Stomach (tissue), 19 donors: ENCODE measurements around the gene MAVS. TPM values are rescaled to one million over a fixed set of nuclear protein-coding genes. Genes with fewer than 3 reads are reported as not detected.
A peak's percentile ranks its signal among the peaks of the same experiment; 100 is the strongest.

ENCODE experiments used
- DNase-seq, 2 donors: peaks; one replicate each; pipeline versions ENCODE4 v3.0.0 to v3.0.0-alpha.2; 2013 to 2019
- H3K27ac ChIP-seq, 5 donors: fragments of 200-600 bp in 4 of 5; sonication (generic) in 4 of 5; one replicate each; pipeline ENCODE4 v1.5.1; 2013 to 2019; ENCODE audit warnings: mild to moderate bottlenecking in 1 of 5, moderate library complexity in 1 of 5
- H3K27me3 ChIP-seq, 3 donors: fragments of 200-600 bp; sonication (generic); one replicate each; pipeline ENCODE4 v1.5.1; 2017 to 2019; ENCODE audit warnings: mixed run types in 1 of 3
- H3K36me3 ChIP-seq, 4 donors: fragments of 200-600 bp; sonication (generic); 1 replicate in 3 of 4; 2 replicates in 1 of 4; pipeline ENCODE4 v1.5.1; 2016 to 2019
- H3K4me1 ChIP-seq, 4 donors: fragments of 200-600 bp; sonication (generic); one replicate each; pipeline ENCODE4 v1.5.1; 2016 to 2019
- H3K4me3 ChIP-seq, 4 donors: fragments of 200-600 bp; sonication (generic) in 3 of 4; one replicate each; pipeline ENCODE4 v1.5.1; 2016 to 2019; ENCODE audit warnings: mild to moderate bottlenecking in 1 of 4
- H3K9me3 ChIP-seq, 4 donors: fragments of 200-600 bp; sonication (generic); one replicate each; pipeline ENCODE4 v1.5.1; 2016 to 2019
- CTCF ChIP-seq, 7 experiments: fragments of 450-650 bp in 4 of 7; fragments of 200-600 bp in 3 of 7; sonication (generic) in 3 of 7; IDR thresholded peaks; one replicate each; pipeline ENCODE4 v1.5.1; 2016 to 2019; ENCODE audit warnings: antibody characterized with exemption in 7 of 7, control low read depth in 2 of 7, mild to moderate bottlenecking in 1 of 7
- EP300 ChIP-seq: sonication (generic); formaldehyde crosslinking; IDR thresholded peaks from one replicate; pipeline ENCODE4 v1.6.1; 2017; ENCODE audit warnings: antibody characterized with exemption
- POLR2A ChIP-seq, 4 donors: fragments of 450-650 bp; IDR thresholded peaks; one replicate each; pipeline ENCODE4 v1.6.1; 2016; ENCODE audit warnings: antibody characterized with exemption in 4 of 4, control low read depth in 2 of 4, mild to moderate bottlenecking in 1 of 4, moderate library complexity in 1 of 4
- POLR2AphosphoS5 ChIP-seq, 3 donors: sonication (generic); formaldehyde crosslinking; IDR thresholded peaks; one replicate each; pipeline ENCODE4 v1.6.1; 2016; ENCODE audit warnings: antibody characterized with exemption in 3 of 3
- WGBS, 5 donors: extraction: QIAGEN DNeasy Blood & Tissue Kit in 3 of 5; methylation state at CpG; one replicate each; pipeline versions ENCODE4 v1.1.5 to v1.1.7; 2013 to 2018; 5-methylcytosine and 5-hydroxymethylcytosine counted together
- intact Hi-C: fragments of 100-400 bp; cut with DNase I; formaldehyde crosslinking; loops from one replicate; pipeline ENCODE4 v1.15.1; 2023; ENCODE audit warnings: low total_unique reads
- long read RNA-seq, 10 donors: transcript quantifications; one replicate each; lab custom pipeline, GENCODE V29; 2026
- polyA plus RNA-seq, 3 donors: library from polyadenylated mRNA; stranded (reverse); fragments of 200-250 nt; gene quantifications; one replicate each; pipeline ENCODE4 v1.2.3, GENCODE V29; 2013
- total RNA-seq, 5 donors: library from RNA; depleted of rRNA; stranded (reverse); fragments of >200 nt; gene quantifications; one replicate each; pipeline versions ENCODE4 v1.1.0 to v1.2.3, GENCODE V29; 2014 to 2016
- donor health status: healthy with polysubstance abuse.
- donor health status: Bipolar disorder and iron deficiency.
- donor health status: healthy.

The MAVS gene
- total RNA-seq (10 to 100 TPM; 26.6 to 50.4 (median 37.1) TPM), polyA plus RNA-seq (10 to 100 TPM in 1 of 3 donors, 1 to 10 TPM in 2; 6.3 to 15.1 (median 9.2) TPM)
- long read RNA-seq, donor 1, full-length matches to known transcripts, result 2 of 2 reads
- long read RNA-seq, donor 1, partial matches to known transcripts, result 0 of 2 reads
- long read RNA-seq, donor 1, other reads (novel, unspliced or antisense), result 0 of 2 reads
- long read RNA-seq, donor 2, full-length matches to known transcripts, result 1 of 1 reads
- long read RNA-seq, donor 2, partial matches to known transcripts, result 0 of 1 reads
- long read RNA-seq, donor 2, other reads (novel, unspliced or antisense), result 0 of 1 reads
- long read RNA-seq, donor 3, full-length matches to known transcripts, result 1 of 6 reads
- long read RNA-seq, donor 3, partial matches to known transcripts, result 5 of 6 reads
- long read RNA-seq, donor 3, other reads (novel, unspliced or antisense), result 0 of 6 reads
- long read RNA-seq, donor 4, result 0 reads
- long read RNA-seq, donor 5, full-length matches to known transcripts, result 1 of 1 reads
- long read RNA-seq, donor 5, partial matches to known transcripts, result 0 of 1 reads
- long read RNA-seq, donor 5, other reads (novel, unspliced or antisense), result 0 of 1 reads
- long read RNA-seq, donor 6, full-length matches to known transcripts, result 7 of 13 reads
- long read RNA-seq, donor 6, partial matches to known transcripts, result 6 of 13 reads
- long read RNA-seq, donor 6, other reads (novel, unspliced or antisense), result 0 of 13 reads
- long read RNA-seq, donor 7, result 0 reads
- long read RNA-seq, donor 8, full-length matches to known transcripts, result 1 of 1 reads
- long read RNA-seq, donor 8, partial matches to known transcripts, result 0 of 1 reads
- long read RNA-seq, donor 8, other reads (novel, unspliced or antisense), result 0 of 1 reads
- long read RNA-seq, donor 9, full-length matches to known transcripts, result 1 of 18 reads
- long read RNA-seq, donor 9, partial matches to known transcripts, result 17 of 18 reads
- long read RNA-seq, donor 9, other reads (novel, unspliced or antisense), result 0 of 18 reads
- long read RNA-seq, donor 10, result 0 reads

DNA sequence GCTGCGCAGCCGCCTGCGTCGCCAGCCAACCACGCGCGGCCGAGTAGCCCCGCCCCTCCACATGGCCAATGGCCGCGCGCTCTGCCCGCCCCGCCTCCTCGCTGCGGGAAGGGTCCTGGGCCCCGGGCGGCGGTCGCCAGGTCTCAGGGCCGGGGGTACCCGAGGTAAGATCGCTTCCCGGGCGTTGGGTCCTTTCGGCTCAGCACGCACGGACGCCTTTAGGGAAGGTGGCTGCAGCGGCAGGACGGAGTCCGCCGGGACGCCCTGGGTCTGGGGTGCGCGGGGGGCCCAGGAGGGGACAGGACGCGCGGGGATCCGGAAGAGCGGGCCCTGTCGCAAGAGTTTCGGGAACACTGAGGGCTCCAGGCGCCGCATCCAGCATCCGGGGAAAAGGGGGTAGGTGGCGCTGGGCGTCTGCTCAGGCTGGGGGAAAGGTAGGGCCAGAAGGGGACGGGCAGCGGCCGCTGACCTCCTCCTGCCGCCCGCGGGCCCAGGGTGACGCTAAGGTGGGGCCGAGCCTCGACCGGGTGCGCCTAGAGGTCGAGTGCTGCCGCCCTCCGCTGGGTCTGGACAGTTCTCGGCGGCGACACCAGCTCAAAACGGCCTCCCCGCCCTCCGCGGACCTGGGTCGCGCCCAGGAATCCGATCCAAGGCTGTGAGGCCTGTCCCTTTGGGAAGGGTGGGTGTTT is at the start of gene MAVS:
TSS of gene MAVS (plus strand) at position 95 of the 689 bp plus-strand sequence. CDS start 7,791 bp downstream, outside the sequence.
- Histone ChIP-seq H3K4me1 (peaks cover 10 to 45% (median 40%) of the 10 kb centered on the region in 4 donors), H3K9me3 (no peaks in the 10 kb centered on the region), H3K36me3 (peaks cover 0 to 3% (median 0%) of the 10 kb centered on the region in 4 donors), H3K4me3 (peak within 1 kb of the TSS; percentile 78 to 94 (median 90)), H3K27me3 (no peaks in the 10 kb centered on the region), H3K27ac (peak within 1 kb of the TSS; percentile 94 to 95 (median 94))
- peak; percentile 66 to 94 (median 83) for TF ChIP-seq POLR2AphosphoS5 (IDR thresholded peaks at IDR 0.05)
- TF ChIP-seq CTCF (IDR thresholded peaks at IDR 0.05), result no peak
- peak; percentile 92 to 97 for DNase-seq
- intact Hi-C loops, result no loop called here
- 0 to 1% (median 0%) methylated on average over 36 to 72 of the region's 72 CpGs for WGBS, 5 donors

GRCh38 chr20:3797226-3797545 is 49.4 kb upstream of the MAVS start:
- intact Hi-C loops, result no loop called here
- Histone ChIP-seq H3K4me1 (peaks cover 36 to 69% (median 54%) of the 10 kb centered on the region in 4 donors), H3K9me3 (no peaks in the 10 kb centered on the region), H3K4me3 (peak overlapping the region; percentile 63 to 89 (median 70)), H3K36me3 (peaks cover 20 to 37% (median 32%) of the 10 kb centered on the region in 4 donors), H3K27me3 (no peaks in the 10 kb centered on the region), H3K27ac (peak overlapping the region; percentile 10 to 99 (median 95))
- peak in 1 of 2 donors; percentile 21 for DNase-seq
- 50 to 81% (median 74%) methylated on average over 5 of the region's 5 CpGs for WGBS, 5 donors
- TF ChIP-seq CTCF (IDR thresholded peaks at IDR 0.05) (no peak), POLR2AphosphoS5 (IDR thresholded peaks at IDR 0.05) (no peak), EP300 (no peak), POLR2A (IDR thresholded peaks at IDR 0.05) (no peak)

DNA sequence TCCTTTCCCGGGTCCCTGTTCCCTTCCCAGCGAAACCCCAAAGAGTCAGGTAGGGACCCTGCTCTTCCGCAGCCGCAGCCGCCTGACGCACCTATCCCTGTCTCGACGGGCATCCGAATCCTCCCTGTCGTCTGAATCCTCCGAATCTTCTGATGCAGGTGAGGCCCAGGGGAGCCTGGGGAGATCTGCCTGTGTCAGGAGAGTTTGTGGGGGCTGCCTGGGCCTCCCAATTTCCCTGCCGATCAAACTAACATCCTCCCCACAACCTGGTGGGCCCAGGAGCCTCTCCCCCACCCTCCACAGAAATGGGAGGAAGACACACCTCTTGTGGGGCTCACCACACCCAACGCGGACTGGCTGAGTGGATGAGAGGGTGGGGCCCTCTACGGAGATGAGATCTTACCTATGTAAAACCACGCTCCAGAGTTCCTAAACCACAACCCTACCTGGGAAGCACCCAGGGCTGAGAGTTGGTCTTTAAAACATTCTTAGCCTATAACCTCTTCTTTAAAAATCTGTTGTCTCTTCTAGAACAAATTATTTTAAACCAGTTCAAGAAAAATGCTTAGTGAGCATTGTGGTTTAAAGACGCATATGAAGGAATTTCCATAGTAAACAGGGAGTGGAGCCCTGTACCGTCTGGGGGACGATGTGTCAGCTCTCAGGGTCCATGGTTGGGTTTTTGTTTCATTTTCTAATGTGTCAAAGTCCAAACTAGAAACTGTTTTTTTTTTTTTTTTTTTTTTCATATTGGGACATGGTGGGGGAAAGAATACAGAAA is 48.9 kb upstream of the MAVS start:
- peak overlapping the region; percentile 10 to 99 (median 95) for H3K27ac ChIP-seq
- intact Hi-C loops, result no loop called here
- H3K27me3 ChIP-seq, result no peaks in the 10 kb centered on the region
- H3K36me3 ChIP-seq, result peaks cover 25 to 43% (median 38%) of the 10 kb centered on the region in 4 donors
- TF ChIP-seq CTCF (IDR thresholded peaks at IDR 0.05), result no peak
- TF ChIP-seq EP300, result no peak
- no peak for TF ChIP-seq POLR2AphosphoS5 (IDR thresholded peaks at IDR 0.05)
- TF ChIP-seq POLR2A (IDR thresholded peaks at IDR 0.05), result no peak
- H3K9me3 ChIP-seq, result no peaks in the 10 kb centered on the region
- DNase-seq, result peak in 1 of 2 donors; percentile 75
- H3K4me1 ChIP-seq, result peaks cover 36 to 75% (median 54%) of the 10 kb centered on the region in 4 donors
- H3K4me3 ChIP-seq, result peak overlapping the region; percentile 63 to 89 (median 70)
- WGBS, 5 donors, result 55 to 68% (median 59%) methylated on average over 19 of the region's 19 CpGs
